CD8-positive, alpha-beta memory T cell (primary cell): Measurements from ENCODE around the gene CLPSL1. TPM values are rescaled to one million over a fixed set of nuclear protein-coding genes. Genes with fewer than 3 reads are reported as not detected.

Source experiments
- CTCF ChIA-PET: fragments of 350-600 bp; sonication (Branson Sonifier 250); formaldehyde crosslinking; loops from one replicate; lab custom pipeline; 2021; ENCODE audit warnings: antibody characterized with exemption; lab: Charles Lee
- POLR2A ChIA-PET: fragments of 350-600 bp; sonication (Branson Sonifier 250); formaldehyde crosslinking; loops from one replicate; lab custom pipeline; 2021; ENCODE audit warnings: antibody characterized with exemption; lab: Charles Lee
- DNase-seq, 5 donors: peaks; one replicate each; pipeline versions ENCODE4 v3.0.0 to v3.0.0-alpha.2; 2020 to 2022; ENCODE audit warnings: mixed read lengths in 1 of 5
- H3K27ac ChIP-seq: one replicate; pipeline ENCODE4 v1.7.0; 2013; ENCODE audit warnings: low read depth, mild to moderate bottlenecking, low read length, moderate library complexity
- H3K27me3 ChIP-seq: 2 replicates; pipeline ENCODE4 v1.7.0; 2013; ENCODE audit warnings: low read length, mild to moderate bottlenecking; ENCODE audit not compliant: insufficient read depth, poor library complexity, severe bottlenecking
- H3K36me3 ChIP-seq: 2 replicates; pipeline ENCODE4 v1.7.0; 2013; ENCODE audit warnings: mild to moderate bottlenecking, low read length, moderate library complexity; ENCODE audit not compliant: insufficient read depth
- H3K4me1 ChIP-seq: 2 replicates; pipeline ENCODE4 v1.7.0; 2013; ENCODE audit warnings: mild to moderate bottlenecking, low read length, moderate library complexity; ENCODE audit not compliant: insufficient read depth
- H3K4me3 ChIP-seq: 2 replicates; pipeline ENCODE4 v1.7.0; 2013; ENCODE audit warnings: mild to moderate bottlenecking, low read length
- H3K9me3 ChIP-seq: 2 replicates; pipeline ENCODE4 v1.7.0; 2013; ENCODE audit warnings: mild to moderate bottlenecking, low read length
- H3K27ac Mint-ChIP-seq, 8 donors: one replicate each; pipeline ENCODE4 v1.8.0; 2020 to 2021; ENCODE audit warnings: mixed read lengths in 8 of 8, mild to moderate bottlenecking in 6 of 8, inconsistent platforms in 3 of 8, moderate library complexity in 3 of 8
- H3K27me3 Mint-ChIP-seq, 2 donors: one replicate each; pipeline ENCODE4 v1.8.0; 2020 to 2021; ENCODE audit warnings: mixed read lengths in 2 of 2, mild to moderate bottlenecking in 1 of 2, moderate library complexity in 1 of 2
- H3K36me3 Mint-ChIP-seq, 3 donors: one replicate each; pipeline ENCODE4 v1.8.0; 2020 to 2021; ENCODE audit warnings: mixed read lengths in 3 of 3, inconsistent platforms in 1 of 3, mild to moderate bottlenecking in 1 of 3
- H3K4me1 Mint-ChIP-seq, 3 donors: one replicate each; pipeline ENCODE4 v1.8.0; 2020 to 2021; ENCODE audit warnings: mixed read lengths in 3 of 3, inconsistent platforms in 1 of 3, mild to moderate bottlenecking in 1 of 3
- H3K4me3 Mint-ChIP-seq, 7 donors: one replicate each; pipeline ENCODE4 v1.8.0; 2020 to 2021; ENCODE audit warnings: mixed read lengths in 7 of 7, mild to moderate bottlenecking in 6 of 7, moderate library complexity in 4 of 7, inconsistent platforms in 2 of 7
- H3K9me3 Mint-ChIP-seq, 5 donors: one replicate each; pipeline ENCODE4 v1.8.0; 2020 to 2022; ENCODE audit warnings: mixed read lengths in 5 of 5, mild to moderate bottlenecking in 3 of 5, moderate library complexity in 2 of 5, inconsistent platforms in 1 of 5
- polyA plus RNA-seq: library from polyadenylated mRNA; unstranded; fragments of 300-500 nt; fragmentation: Illumina TruSeq; gene quantifications from one replicate; pipeline ENCODE4 v1.2.3, GENCODE V29; 2021
- total RNA-seq, 2 experiments: library from RNA; stranded (reverse); gene quantifications; one replicate each; pipeline ENCODE4 v1.2.3, GENCODE V29; 2021

The CLPSL1 gene
- total and polyA plus RNA-seq, 3 experiments from 2014 or later = not detected

DNA sequence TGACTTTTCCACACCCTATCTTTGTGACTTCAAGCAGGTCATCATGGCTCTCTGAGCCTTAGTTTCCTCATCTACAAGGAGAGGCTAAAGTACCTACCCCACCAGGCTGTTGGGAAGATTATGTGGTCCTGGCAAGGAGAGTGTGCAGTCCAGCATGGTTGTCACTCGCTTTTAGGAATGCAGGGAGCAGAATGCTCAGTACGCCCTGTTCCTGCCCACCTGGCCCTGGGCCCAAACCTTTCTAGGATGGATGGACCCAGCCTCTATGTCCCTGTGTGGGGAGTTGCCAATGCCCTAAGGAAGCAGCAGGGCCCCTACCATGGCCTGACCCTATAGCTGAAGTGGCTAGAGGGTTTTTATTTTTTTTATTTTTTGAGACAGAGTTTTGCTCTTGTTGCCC lies 2.4 kb upstream of the CLPSL1 start:
- no peaks in the 10 kb centered on the region for H3K9me3 Mint-ChIP-seq
- DNase-seq = no peak

DNA sequence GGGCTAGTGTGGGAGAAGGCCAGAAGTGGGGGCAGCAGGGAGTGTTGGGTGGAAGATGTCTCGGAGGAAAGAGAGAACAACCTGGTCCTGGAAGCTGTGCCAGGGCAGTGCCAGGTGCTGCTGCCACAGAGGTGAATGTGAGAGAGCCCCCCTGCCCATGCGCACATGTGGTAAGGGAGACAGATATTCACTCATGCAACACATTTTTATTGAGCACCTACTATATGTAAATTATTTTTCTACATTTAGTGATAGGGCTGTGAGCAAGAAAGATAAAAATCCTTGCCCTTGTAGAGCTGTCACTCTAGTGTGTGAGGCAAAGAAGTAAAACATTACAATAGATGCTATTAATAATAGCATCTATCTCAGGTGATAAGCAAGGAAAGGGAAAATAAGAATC lies 471 bp downstream of the CLPSL1 start:
- no peak overlapping the region for H3K4me3 ChIP-seq
- H3K4me3 Mint-ChIP-seq = no peak overlapping the region
- H3K27me3 Mint-ChIP-seq = peaks cover 31 to 58% of the 10 kb centered on the region in 2 donors
- CTCF ChIA-PET = no interaction called here
- no peaks in the 10 kb centered on the region for H3K36me3 ChIP-seq
- POLR2A ChIA-PET = interaction anchor here (0.7 kb wide), 1 partner anchor 72 kb away, joined by 7 read pairs; no protein-coding TSS in a partner anchor
- H3K27ac ChIP-seq = no peak overlapping the region
- H3K4me1 ChIP-seq = no peaks in the 10 kb centered on the region
- peaks cover 6 to 10% (median 9%) of the 10 kb centered on the region in 3 donors for H3K4me1 Mint-ChIP-seq
- H3K27me3 ChIP-seq = peaks cover 6% of the 10 kb centered on the region
- H3K9me3 Mint-ChIP-seq = no peaks in the 10 kb centered on the region
- H3K9me3 ChIP-seq = no peaks in the 10 kb centered on the region
- DNase-seq = no peak
- H3K27ac Mint-ChIP-seq = no peak overlapping the region
- peaks cover 0 to 3% (median 2%) of the 10 kb centered on the region in 3 donors for H3K36me3 Mint-ChIP-seq

More for the DNA sequence above, 2.4 kb upstream of the CLPSL1 start:
- peaks cover 0 to 6% (median 2%) of the 10 kb centered on the region in 3 donors for H3K36me3 Mint-ChIP-seq
- Histone ChIP-seq H3K27me3 (peaks cover 14% of the 10 kb centered on the region), H3K9me3 (no peaks in the 10 kb centered on the region), H3K4me3 (no peak overlapping the region), H3K36me3 (no peaks in the 10 kb centered on the region), H3K4me1 (no peaks in the 10 kb centered on the region), H3K27ac (no peak overlapping the region)
- peak overlapping the region in 1 of 7 donors; percentile 10 for H3K4me3 Mint-ChIP-seq
- peaks cover 27 to 57% of the 10 kb centered on the region in 2 donors for H3K27me3 Mint-ChIP-seq
- ChIA-PET POLR2A (no interaction called here), CTCF (no interaction called here)
- H3K27ac Mint-ChIP-seq = no peak overlapping the region
- H3K4me1 Mint-ChIP-seq = peaks cover 6 to 12% (median 10%) of the 10 kb centered on the region in 3 donors

DNA sequence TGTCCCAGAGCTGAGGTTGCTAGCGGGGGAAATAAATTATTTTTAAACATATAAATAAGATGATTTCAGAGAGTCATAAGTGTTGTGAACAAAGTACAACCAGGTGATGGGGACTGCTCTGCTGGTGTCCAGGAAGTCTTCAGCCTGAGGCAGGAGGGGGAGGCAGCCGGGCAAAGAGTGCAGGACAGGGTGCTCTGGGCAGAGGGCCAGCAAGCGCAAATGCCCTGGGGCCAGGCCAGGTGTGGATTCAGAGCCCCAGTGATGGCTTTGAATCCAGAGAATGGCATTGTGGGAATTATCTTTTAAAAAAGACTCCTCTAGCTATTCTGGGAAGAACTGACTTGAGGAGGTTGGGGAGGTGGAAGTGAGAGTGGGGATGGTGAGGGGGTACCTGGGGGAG lies 1.6 kb downstream of the CLPSL1 start:
- no peaks in the 10 kb centered on the region for H3K9me3 Mint-ChIP-seq
- no peak for DNase-seq
- Histone ChIP-seq H3K4me1 (no peaks in the 10 kb centered on the region), H3K36me3 (no peaks in the 10 kb centered on the region), H3K4me3 (no peak overlapping the region), H3K9me3 (no peaks in the 10 kb centered on the region), H3K27ac (no peak overlapping the region), H3K27me3 (peaks cover 12% of the 10 kb centered on the region)
- peaks cover 3 to 4% (median 4%) of the 10 kb centered on the region in 3 donors for H3K4me1 Mint-ChIP-seq
- ChIA-PET POLR2A (no interaction called here), CTCF (no interaction called here)
- no peak overlapping the region for H3K27ac Mint-ChIP-seq
- H3K27me3 Mint-ChIP-seq = peaks cover 28 to 62% of the 10 kb centered on the region in 2 donors
- no peak overlapping the region for H3K4me3 Mint-ChIP-seq
- H3K36me3 Mint-ChIP-seq = peaks cover 0 to 3% (median 2%) of the 10 kb centered on the region in 3 donors

DNA sequence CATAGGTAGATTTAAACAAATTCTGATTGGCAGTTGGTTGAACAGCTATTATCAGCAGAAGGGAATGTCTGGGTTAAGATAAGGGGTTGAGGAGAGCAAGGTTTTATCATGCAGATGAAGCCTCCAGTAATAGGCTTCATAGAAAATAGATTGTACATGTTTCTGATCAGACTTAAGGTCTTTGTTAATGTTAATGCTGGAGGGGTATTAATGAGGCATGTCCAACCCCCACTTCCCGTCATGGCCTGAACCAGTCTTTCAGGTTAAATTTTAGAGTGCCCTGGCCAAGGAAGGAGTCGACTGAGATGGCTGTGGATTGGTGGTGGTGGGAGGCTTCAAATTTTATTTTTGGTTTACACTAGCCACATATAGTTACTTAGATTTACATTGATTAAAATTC lies 3.4 kb downstream of the CLPSL1 start:
- Histone ChIP-seq H3K36me3 (no peaks in the 10 kb centered on the region), H3K4me3 (no peak overlapping the region), H3K9me3 (no peaks in the 10 kb centered on the region), H3K27me3 (peaks cover 18% of the 10 kb centered on the region), H3K4me1 (no peaks in the 10 kb centered on the region), H3K27ac (no peak overlapping the region)
- H3K9me3 Mint-ChIP-seq = no peaks in the 10 kb centered on the region
- H3K4me3 Mint-ChIP-seq = no peak overlapping the region
- POLR2A ChIA-PET = no interaction called here
- peaks cover 30 to 67% of the 10 kb centered on the region in 2 donors for H3K27me3 Mint-ChIP-seq
- no peak overlapping the region for H3K27ac Mint-ChIP-seq
- H3K36me3 Mint-ChIP-seq = no peaks in the 10 kb centered on the region
- CTCF ChIA-PET = no interaction called here
- no peak for DNase-seq
- H3K4me1 Mint-ChIP-seq = no peaks in the 10 kb centered on the region

DNA sequence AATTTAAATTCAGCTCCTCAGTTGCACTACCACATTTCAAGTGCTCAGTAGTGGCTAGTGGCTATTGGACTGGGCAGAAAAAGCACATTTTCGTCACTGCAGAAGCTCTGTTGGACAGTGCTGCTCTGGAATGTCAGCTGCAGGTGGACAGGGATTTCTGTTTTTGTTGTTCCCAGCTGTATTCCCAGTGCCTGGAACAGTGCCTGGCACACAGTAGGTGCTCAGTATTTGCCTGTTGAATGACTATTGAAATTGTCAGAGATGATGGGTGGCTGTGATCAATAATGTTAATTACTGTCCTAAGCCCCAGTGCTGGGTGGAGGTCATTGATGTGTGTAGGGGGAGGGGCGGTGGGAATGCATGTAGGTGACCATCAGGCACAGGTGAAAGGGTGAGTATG lies 5.5 kb downstream of the CLPSL1 start:
- peaks cover 18% of the 10 kb centered on the region for H3K27me3 ChIP-seq
- Mint-ChIP-seq H3K4me1 (no peaks in the 10 kb centered on the region), H3K36me3 (peaks cover 0 to 2% (median 0%) of the 10 kb centered on the region in 3 donors), H3K27me3 (peaks cover 31 to 64% of the 10 kb centered on the region in 2 donors), H3K4me3 (no peak overlapping the region), H3K9me3 (no peaks in the 10 kb centered on the region), H3K27ac (peak overlapping the region in 1 of 8 donors; percentile 24)
- H3K9me3 ChIP-seq = no peaks in the 10 kb centered on the region
- no peak for DNase-seq
- no peak overlapping the region for H3K4me3 ChIP-seq
- H3K36me3 ChIP-seq = no peaks in the 10 kb centered on the region
- ChIA-PET CTCF (no interaction called here), POLR2A (no interaction called here)
- H3K27ac ChIP-seq = no peak overlapping the region
- no peaks in the 10 kb centered on the region for H3K4me1 ChIP-seq

DNA sequence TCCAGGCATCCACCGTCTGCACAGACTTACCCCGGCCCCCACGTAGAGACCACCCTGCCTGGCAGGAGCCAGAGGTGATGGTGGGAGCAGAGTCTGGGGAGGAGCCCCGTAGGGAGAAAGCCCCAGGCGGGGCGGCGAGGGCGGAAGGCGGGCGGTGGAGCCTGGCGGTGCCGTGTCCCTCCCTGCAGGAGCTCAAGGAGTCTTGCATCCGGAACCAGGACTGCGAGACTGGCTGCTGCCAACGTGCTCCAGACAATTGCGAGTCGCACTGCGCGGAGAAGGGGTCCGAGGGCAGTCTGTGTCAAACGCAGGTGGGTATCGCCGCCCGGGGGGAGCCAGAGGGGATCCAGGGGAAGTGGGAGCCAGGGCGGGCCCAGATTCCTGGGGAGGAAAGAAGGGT lies 6.0 kb downstream of the CLPSL1 start:
- DNase-seq = no peak
- Mint-ChIP-seq H3K27ac (no peak overlapping the region), H3K36me3 (peaks cover 0 to 2% (median 0%) of the 10 kb centered on the region in 3 donors), H3K9me3 (no peaks in the 10 kb centered on the region), H3K4me1 (no peaks in the 10 kb centered on the region), H3K4me3 (no peak overlapping the region), H3K27me3 (peaks cover 29 to 61% of the 10 kb centered on the region in 2 donors)
- ChIA-PET CTCF (no interaction called here), POLR2A (no interaction called here)
- no peak overlapping the region for H3K27ac ChIP-seq
- no peaks in the 10 kb centered on the region for H3K36me3 ChIP-seq
- no peaks in the 10 kb centered on the region for H3K4me1 ChIP-seq
- H3K9me3 ChIP-seq = no peaks in the 10 kb centered on the region
- no peak overlapping the region for H3K4me3 ChIP-seq
- H3K27me3 ChIP-seq = peaks cover 18% of the 10 kb centered on the region

DNA sequence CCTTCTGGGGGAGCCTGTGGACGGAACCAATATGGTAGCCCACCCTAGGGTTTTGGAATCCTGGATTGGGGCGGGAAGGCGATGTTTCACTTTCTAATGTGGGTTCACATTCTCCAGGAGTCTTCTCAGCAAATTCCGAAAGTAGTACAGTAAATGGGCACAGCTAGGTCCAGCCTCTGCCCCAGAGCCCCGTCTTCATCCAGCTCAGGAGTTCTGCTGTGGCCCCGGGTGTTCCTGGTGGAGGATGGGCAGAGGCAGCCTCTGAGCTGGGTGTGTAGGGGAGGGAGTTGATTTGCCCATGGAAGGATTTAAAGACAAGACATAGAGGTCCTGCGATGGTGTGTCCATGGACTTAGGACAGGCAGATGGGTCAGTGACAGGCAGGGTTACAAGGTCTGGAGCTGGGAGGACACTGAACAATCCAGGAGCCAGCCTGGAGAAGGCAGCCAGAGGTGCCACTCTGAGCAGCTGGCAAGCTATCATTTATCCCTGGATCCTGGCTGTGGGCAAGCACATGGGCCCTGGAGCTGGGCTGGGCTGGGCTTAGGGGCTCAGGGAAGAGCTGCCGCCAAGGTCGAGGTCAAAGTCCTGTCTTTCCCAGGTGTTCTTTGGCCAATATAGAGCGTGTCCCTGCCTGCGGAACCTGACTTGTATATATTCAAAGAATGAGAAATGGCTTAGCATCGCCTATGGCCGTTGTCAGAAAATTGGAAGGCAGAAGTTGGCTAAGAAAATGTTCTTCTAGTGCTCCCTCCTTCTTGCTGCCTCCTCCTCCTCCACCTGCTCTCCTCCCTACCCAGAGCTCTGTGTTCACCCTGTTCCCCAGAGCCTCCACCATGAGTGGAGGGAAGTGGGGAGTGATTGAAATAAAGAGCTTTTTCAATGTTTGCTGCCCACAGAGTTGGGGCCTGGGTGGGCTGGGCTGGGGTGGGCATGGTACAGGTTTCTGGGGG lies 6.7 kb downstream of the CLPSL1 start:
- no peak for DNase-seq
- ChIA-PET POLR2A (no interaction called here), CTCF (no interaction called here)
- Mint-ChIP-seq H3K9me3 (no peaks in the 10 kb centered on the region), H3K27ac (no peak overlapping the region), H3K27me3 (peaks cover 27 to 62% of the 10 kb centered on the region in 2 donors), H3K36me3 (peaks cover 0 to 2% (median 0%) of the 10 kb centered on the region in 3 donors), H3K4me1 (no peaks in the 10 kb centered on the region), H3K4me3 (no peak overlapping the region)
- H3K4me1 ChIP-seq = no peaks in the 10 kb centered on the region
- no peaks in the 10 kb centered on the region for H3K36me3 ChIP-seq
- H3K9me3 ChIP-seq = no peaks in the 10 kb centered on the region
- H3K4me3 ChIP-seq = no peak overlapping the region
- H3K27me3 ChIP-seq = peaks cover 18% of the 10 kb centered on the region
- no peak overlapping the region for H3K27ac ChIP-seq

DNA sequence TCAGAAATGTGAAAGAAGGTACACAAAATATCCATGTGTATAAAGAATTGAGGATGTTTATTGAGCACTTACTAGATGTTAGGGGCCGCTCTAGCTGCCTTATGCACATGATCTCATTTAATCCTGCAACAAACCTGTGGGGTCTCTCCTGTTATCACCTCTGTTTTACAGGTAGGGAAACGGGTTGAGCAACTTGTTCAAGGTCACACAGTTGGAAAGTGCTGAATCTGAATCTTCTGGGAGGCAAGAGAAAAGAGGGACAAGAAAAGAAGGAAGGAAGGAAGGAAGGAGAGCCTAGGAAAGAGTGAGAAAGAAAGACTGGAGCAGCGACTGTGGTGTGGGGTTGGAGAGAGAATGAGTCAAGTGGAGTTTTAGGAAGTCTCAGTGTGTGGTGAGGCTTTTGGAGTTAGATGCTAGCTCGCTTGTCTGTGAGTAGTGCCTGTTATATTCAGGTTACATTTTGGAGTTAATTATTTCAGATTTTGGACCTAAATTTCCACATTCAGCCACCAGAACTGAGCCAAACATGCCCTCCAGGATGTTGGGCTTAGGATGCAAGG lies 7.7 kb downstream of the CLPSL1 start:
- CTCF ChIA-PET = no interaction called here
- Histone ChIP-seq H3K9me3 (no peaks in the 10 kb centered on the region), H3K27ac (no peak overlapping the region), H3K36me3 (no peaks in the 10 kb centered on the region), H3K4me3 (no peak overlapping the region), H3K4me1 (no peaks in the 10 kb centered on the region), H3K27me3 (peaks cover 18% of the 10 kb centered on the region)
- Mint-ChIP-seq H3K27ac (no peak overlapping the region), H3K4me1 (no peaks in the 10 kb centered on the region), H3K36me3 (peaks cover 0 to 2% (median 0%) of the 10 kb centered on the region in 3 donors), H3K9me3 (no peaks in the 10 kb centered on the region), H3K27me3 (peaks cover 29 to 63% of the 10 kb centered on the region in 2 donors), H3K4me3 (no peak overlapping the region)
- DNase-seq = no peak
- POLR2A ChIA-PET = no interaction called here
